Measurements from ENCODE around the gene GLS2.
A peak's percentile ranks its signal among the peaks of the same experiment; 100 is the strongest.
"Not testable (repeated sequence)": the region's sequence is repeated elsewhere in the genome, so short reads cannot be mapped to it uniquely, and the experiment has no call there.

The GLS2 gene

GRCh38 chr12:56449622-56449984 lies 38.4 kb downstream of the GLS2 start:
- ChIA-PET CTCF (interaction anchor here (1.5 to 2.6 kb wide), 4 partner anchors 12 to 17 kb away, joined by 3 to 15 read pairs (median 8); no protein-coding TSS in a partner anchor), POLR2A (no interaction called here)
- no peak for DNase-seq
- Histone ChIP-seq H3K4me1 (ENCODE audit: control extremely low read depth in 1 of 4, control insufficient read depth in 4 of 4, insufficient read depth in 4 of 4, low read length in 3 of 4) (peaks cover 3 to 19% (median 9%) of the 10 kb centered on the region in 4 experiments), H3K27me3 (replicated peaks in 2 of 5; ENCODE audit: control insufficient read depth in 4 of 5, insufficient read depth in 5 of 5, low read length in 4 of 5) (no peaks in the 10 kb centered on the region), H3K27ac (ENCODE audit: insufficient read depth in 1 of 2, low read depth in 1 of 2, low read length in 2 of 2, poor library complexity in 1 of 2, severe bottlenecking in 2 of 2) (peak overlapping the region in 1 of 2 experiments; percentile 81), H3K4me3 (ENCODE audit: control insufficient read depth in 1 of 7, extremely low read depth in 1 of 7, insufficient read depth in 4 of 7, low read depth in 2 of 7, low read length in 6 of 7) (peak overlapping the region in 6 of 7 experiments; percentile 83 to 95 (median 92)), H3K9me3 (ENCODE audit: control extremely low read depth in 1 of 5, control insufficient read depth in 4 of 5, insufficient read depth in 2 of 5, low read depth in 1 of 5, low read length in 4 of 5) (no peaks in the 10 kb centered on the region), H3K36me3 (ENCODE audit: control insufficient read depth in 4 of 4, insufficient read depth in 4 of 4, low read length in 3 of 4) (no peaks in the 10 kb centered on the region)
- WGBS (ENCODE audit: insufficient coverage): 29% methylated on average over 3 of the region's 5 CpGs

- WGBS (ENCODE audit: insufficient coverage): under 1% methylated on average over 32 of the region's 58 CpGs
- Histone ChIP-seq H3K36me3 (ENCODE audit: control insufficient read depth in 4 of 4, insufficient read depth in 4 of 4, low read length in 3 of 4) (peaks cover 0 to 2% (median 0%) of the 10 kb centered on the region in 4 experiments), H3K9me3 (ENCODE audit: control extremely low read depth in 1 of 5, control insufficient read depth in 4 of 5, insufficient read depth in 2 of 5, low read depth in 1 of 5, low read length in 4 of 5) (no peaks in the 10 kb centered on the region), H3K4me3 (ENCODE audit: control insufficient read depth in 1 of 7, extremely low read depth in 1 of 7, insufficient read depth in 4 of 7, low read depth in 2 of 7, low read length in 6 of 7) (peak within 1 kb of the TSS; percentile 83 to 95 (median 92)), H3K27me3 (replicated peaks in 2 of 5; ENCODE audit: control insufficient read depth in 4 of 5, insufficient read depth in 5 of 5, low read length in 4 of 5) (no peaks in the 10 kb centered on the region), H3K4me1 (ENCODE audit: control extremely low read depth in 1 of 4, control insufficient read depth in 4 of 4, insufficient read depth in 4 of 4, low read length in 3 of 4) (peaks cover 3 to 19% (median 9%) of the 10 kb centered on the region in 4 experiments), H3K27ac (ENCODE audit: insufficient read depth in 1 of 2, low read depth in 1 of 2, low read length in 2 of 2, poor library complexity in 1 of 2, severe bottlenecking in 2 of 2) (peak within 1 kb of the TSS in 1 of 2 experiments; percentile 81)
- DNase-seq: peak; percentile 88 to 92 (median 92)
- CTCF ChIA-PET: interaction anchor here (0.6 to 2.6 kb wide), 5 partner anchors 12 to 27 kb away, joined by 3 to 15 read pairs (median 5); no protein-coding TSS in a partner anchor
- POLR2A ChIA-PET: no interaction called here
Measured at GRCh38 chr12:56448860-56449621, 38.9 kb downstream of the GLS2 start, which contains the start of gene TIMELESS. Gene TIMELESS (minus strand): TSS chr12:56449426. CDS start chr12:56434170, 15,256 bp downstream.

GRCh38 chr12:56443208-56443607 lies 44.8 kb downstream of the GLS2 start:
- H3K4me3 ChIP-seq (ENCODE audit: control insufficient read depth in 1 of 7, extremely low read depth in 1 of 7, insufficient read depth in 4 of 7, low read depth in 2 of 7, low read length in 6 of 7); H3K9me3 ChIP-seq (ENCODE audit: control extremely low read depth in 1 of 5, control insufficient read depth in 4 of 5, insufficient read depth in 2 of 5, low read depth in 1 of 5, low read length in 4 of 5); H3K4me1 ChIP-seq (ENCODE audit: control extremely low read depth in 1 of 4, control insufficient read depth in 4 of 4, insufficient read depth in 4 of 4, low read length in 3 of 4); CTCF ChIA-PET; H3K27ac ChIP-seq (ENCODE audit: insufficient read depth in 1 of 2, low read depth in 1 of 2, low read length in 2 of 2, poor library complexity in 1 of 2, severe bottlenecking in 2 of 2); H3K27me3 ChIP-seq (replicated peaks in 2 of 5; ENCODE audit: control insufficient read depth in 4 of 5, insufficient read depth in 5 of 5, low read length in 4 of 5); H3K36me3 ChIP-seq (ENCODE audit: control insufficient read depth in 4 of 4, insufficient read depth in 4 of 4, low read length in 3 of 4); POLR2A ChIA-PET; DNase-seq: not testable (repeated sequence)
- 89% methylated on average over 2 of the region's 2 CpGs for WGBS (ENCODE audit: insufficient coverage)

GRCh38 chr12:56437430-56438176 lies 50.4 kb downstream of the GLS2 start:
- Histone ChIP-seq H3K4me1 (ENCODE audit: control extremely low read depth in 1 of 4, control insufficient read depth in 4 of 4, insufficient read depth in 4 of 4, low read length in 3 of 4) (no peaks in the 10 kb centered on the region), H3K4me3 (ENCODE audit: control insufficient read depth in 1 of 7, extremely low read depth in 1 of 7, insufficient read depth in 4 of 7, low read depth in 2 of 7, low read length in 6 of 7) (no peak overlapping the region), H3K27ac (ENCODE audit: insufficient read depth in 1 of 2, low read depth in 1 of 2, low read length in 2 of 2, poor library complexity in 1 of 2, severe bottlenecking in 2 of 2) (peak overlapping the region in 1 of 2 experiments; percentile 43), H3K9me3 (ENCODE audit: control extremely low read depth in 1 of 5, control insufficient read depth in 4 of 5, insufficient read depth in 2 of 5, low read depth in 1 of 5, low read length in 4 of 5) (no peaks in the 10 kb centered on the region), H3K36me3 (ENCODE audit: control insufficient read depth in 4 of 4, insufficient read depth in 4 of 4, low read length in 3 of 4) (peaks cover 5 to 14% (median 7%) of the 10 kb centered on the region in 4 experiments), H3K27me3 (replicated peaks in 2 of 5; ENCODE audit: control insufficient read depth in 4 of 5, insufficient read depth in 5 of 5, low read length in 4 of 5) (no peaks in the 10 kb centered on the region)
- WGBS (ENCODE audit: insufficient coverage): 97% methylated on average over 6 of the region's 11 CpGs
- peak in 2 of 3 donors; percentile 9 to 50 for DNase-seq
- ChIA-PET POLR2A (no interaction called here), CTCF (interaction anchor here (1.0 to 1.5 kb wide), 4 partner anchors 8 to 12 kb away, joined by 3 to 4 read pairs (median 3); partner anchors contain the start of gene TIMELESS)

GRCh38 chr12:56434828-56435227 lies 53.1 kb downstream of the GLS2 start:
- no peak for DNase-seq
- 100% methylated on average over 3 of the region's 6 CpGs for WGBS (ENCODE audit: insufficient coverage)
- no peak overlapping the region for H3K4me3 ChIP-seq (ENCODE audit: control insufficient read depth in 1 of 7, extremely low read depth in 1 of 7, insufficient read depth in 4 of 7, low read depth in 2 of 7, low read length in 6 of 7)
- ChIA-PET CTCF (interaction anchor here (0.9 to 1.4 kb wide), 2 partner anchors 19 to 29 kb away, joined by 3 read pairs; partner anchors contain the start of gene MIP), POLR2A (no interaction called here)
- H3K27ac ChIP-seq (ENCODE audit: insufficient read depth in 1 of 2, low read depth in 1 of 2, low read length in 2 of 2, poor library complexity in 1 of 2, severe bottlenecking in 2 of 2): no peak overlapping the region
- H3K4me1 ChIP-seq (ENCODE audit: control extremely low read depth in 1 of 4, control insufficient read depth in 4 of 4, insufficient read depth in 4 of 4, low read length in 3 of 4): no peaks in the 10 kb centered on the region
- H3K9me3 ChIP-seq (ENCODE audit: control extremely low read depth in 1 of 5, control insufficient read depth in 4 of 5, insufficient read depth in 2 of 5, low read depth in 1 of 5, low read length in 4 of 5): no peaks in the 10 kb centered on the region
- no peaks in the 10 kb centered on the region for H3K27me3 ChIP-seq (replicated peaks in 2 of 5; ENCODE audit: control insufficient read depth in 4 of 5, insufficient read depth in 5 of 5, low read length in 4 of 5)
- H3K36me3 ChIP-seq (ENCODE audit: control insufficient read depth in 4 of 4, insufficient read depth in 4 of 4, low read length in 3 of 4): peaks cover 9 to 34% (median 14%) of the 10 kb centered on the region in 4 experiments

GRCh38 chr12:56431850-56432249 lies 56.1 kb downstream of the GLS2 start:
- H3K27ac ChIP-seq (ENCODE audit: insufficient read depth in 1 of 2, low read depth in 1 of 2, low read length in 2 of 2, poor library complexity in 1 of 2, severe bottlenecking in 2 of 2): no peak overlapping the region
- CTCF ChIA-PET: interaction anchor here (1.2 kb wide), 1 partner anchor 32 kb away, joined by 3 read pairs; no protein-coding TSS in a partner anchor
- WGBS (ENCODE audit: insufficient coverage): no CpG with 5 or more reads among the region's 3 CpGs
- no peaks in the 10 kb centered on the region for H3K27me3 ChIP-seq (replicated peaks in 2 of 5; ENCODE audit: control insufficient read depth in 4 of 5, insufficient read depth in 5 of 5, low read length in 4 of 5)
- no peaks in the 10 kb centered on the region for H3K4me1 ChIP-seq (ENCODE audit: control extremely low read depth in 1 of 4, control insufficient read depth in 4 of 4, insufficient read depth in 4 of 4, low read length in 3 of 4)
- POLR2A ChIA-PET: no interaction called here
- no peak overlapping the region for H3K4me3 ChIP-seq (ENCODE audit: control insufficient read depth in 1 of 7, extremely low read depth in 1 of 7, insufficient read depth in 4 of 7, low read depth in 2 of 7, low read length in 6 of 7)
- no peak for DNase-seq
- H3K36me3 ChIP-seq (ENCODE audit: control insufficient read depth in 4 of 4, insufficient read depth in 4 of 4, low read length in 3 of 4): peaks cover 9 to 60% (median 24%) of the 10 kb centered on the region in 4 experiments
- H3K9me3 ChIP-seq (ENCODE audit: control extremely low read depth in 1 of 5, control insufficient read depth in 4 of 5, insufficient read depth in 2 of 5, low read depth in 1 of 5, low read length in 4 of 5): no peaks in the 10 kb centered on the region

Data from common myeloid progenitor, CD34-positive (primary cell).